IPS-15b (cell line): ENCODE measurements around the gene PEPD.

ENCODE experiments used
- H3K27me3 ChIP-seq: one replicate; pipeline ENCODE4 v1.6.1; 2013; ENCODE audit warnings: low read length; ENCODE audit not compliant: control insufficient read depth, insufficient read depth
- H3K36me3 ChIP-seq: one replicate; pipeline ENCODE4 v1.6.1; 2013; ENCODE audit warnings: low read length; ENCODE audit not compliant: control insufficient read depth, insufficient read depth
- H3K4me1 ChIP-seq: one replicate; pipeline ENCODE4 v1.6.1; 2013; ENCODE audit warnings: mild to moderate bottlenecking, low read length; ENCODE audit not compliant: control insufficient read depth, insufficient read depth
- H3K4me3 ChIP-seq: one replicate; pipeline ENCODE4 v1.5.1; 2013; ENCODE audit warnings: low read depth, low read length
- H3K9ac ChIP-seq: one replicate; pipeline ENCODE4 v1.6.1; 2013; ENCODE audit warnings: low read depth, mild to moderate bottlenecking, low read length
- H3K9me3 ChIP-seq: one replicate; pipeline ENCODE4 v1.6.1; 2013; ENCODE audit warnings: mild to moderate bottlenecking, low read length; ENCODE audit not compliant: control insufficient read depth, insufficient read depth

Gene PEPD

DNA sequence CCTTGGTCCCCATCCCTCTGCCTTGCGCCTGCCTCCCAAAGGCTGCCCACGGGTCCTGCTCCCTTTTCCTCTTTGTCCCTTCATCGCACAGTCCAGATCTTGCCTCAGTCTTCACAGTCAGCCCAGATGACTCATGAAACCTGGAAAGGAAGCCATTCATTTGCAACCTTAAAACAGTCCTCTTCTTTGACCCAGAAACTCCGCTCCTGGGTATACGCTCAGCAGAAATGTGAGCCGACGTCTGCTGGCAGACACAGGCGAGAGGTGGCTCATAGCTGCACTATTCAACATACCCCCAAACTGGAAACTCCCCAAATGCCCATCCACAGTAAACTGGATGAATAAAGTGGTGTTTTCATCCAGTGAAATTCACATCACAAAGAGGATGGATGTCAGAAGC, 13.6 kb upstream of the PEPD start:
- no peak overlapping the region for H3K9ac ChIP-seq
- peaks cover 2% of the 10 kb centered on the region for H3K4me1 ChIP-seq
- no peaks in the 10 kb centered on the region for H3K9me3 ChIP-seq
- H3K36me3 ChIP-seq, result no peaks in the 10 kb centered on the region
- H3K27me3 ChIP-seq, result no peaks in the 10 kb centered on the region
- H3K4me3 ChIP-seq, result no peak overlapping the region

DNA sequence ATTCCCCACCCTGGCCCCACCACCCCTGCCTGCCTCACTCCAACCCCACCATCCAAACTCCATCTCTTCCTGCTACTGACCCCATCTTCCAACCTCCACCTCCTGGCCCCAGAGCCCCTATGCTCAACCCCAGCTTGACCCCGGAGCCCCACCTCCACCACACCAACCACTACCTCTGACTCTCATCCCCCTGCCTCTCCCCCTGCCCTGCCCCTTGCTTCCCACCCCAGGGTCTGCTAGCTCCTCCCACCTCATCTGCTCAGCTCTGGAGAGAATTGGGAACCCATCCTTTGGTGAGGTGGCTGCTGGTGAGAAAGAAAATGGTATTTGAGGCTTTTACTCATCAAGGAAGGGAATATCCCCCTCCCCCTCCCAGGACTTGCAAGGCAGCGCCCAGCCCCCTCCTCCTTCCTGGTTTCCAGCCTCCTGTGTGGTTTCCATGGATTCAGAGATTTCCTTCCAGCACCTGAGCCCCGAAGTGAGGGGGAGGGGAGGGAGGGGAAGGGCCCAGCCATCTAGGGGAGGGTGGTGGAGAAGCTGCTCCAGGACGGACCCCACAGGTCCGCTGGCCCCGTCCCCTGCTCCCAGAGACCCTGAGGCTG, 11.4 kb upstream of the PEPD start:
- Histone ChIP-seq H3K9ac (no peak overlapping the region), H3K9me3 (no peaks in the 10 kb centered on the region), H3K4me1 (peaks cover 5% of the 10 kb centered on the region), H3K36me3 (no peaks in the 10 kb centered on the region), H3K27me3 (no peaks in the 10 kb centered on the region), H3K4me3 (no peak overlapping the region)

DNA sequence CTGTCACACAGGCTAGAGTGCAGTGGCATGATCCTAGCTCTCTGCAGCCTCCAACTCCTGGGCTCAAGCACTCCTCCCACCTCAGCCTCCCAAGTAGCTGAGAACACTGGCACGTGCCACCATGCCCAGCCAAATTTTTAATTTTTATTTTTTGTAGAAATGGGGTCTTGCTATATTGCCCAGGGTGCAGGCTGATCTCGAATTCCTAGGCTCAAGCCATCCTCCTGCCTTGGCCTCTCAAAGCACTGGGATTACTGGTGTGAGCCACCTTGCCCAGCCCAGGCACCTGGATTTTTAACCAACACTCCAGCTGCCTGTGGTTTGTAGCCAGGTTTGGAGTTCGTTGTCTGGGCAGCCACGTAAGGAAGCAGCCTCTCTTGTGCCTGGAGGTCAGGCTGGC, 9.3 kb upstream of the PEPD start:
- Histone ChIP-seq H3K27me3 (no peaks in the 10 kb centered on the region), H3K9ac (no peak overlapping the region), H3K4me3 (no peak overlapping the region), H3K4me1 (peaks cover 5% of the 10 kb centered on the region), H3K9me3 (no peaks in the 10 kb centered on the region), H3K36me3 (no peaks in the 10 kb centered on the region)

DNA sequence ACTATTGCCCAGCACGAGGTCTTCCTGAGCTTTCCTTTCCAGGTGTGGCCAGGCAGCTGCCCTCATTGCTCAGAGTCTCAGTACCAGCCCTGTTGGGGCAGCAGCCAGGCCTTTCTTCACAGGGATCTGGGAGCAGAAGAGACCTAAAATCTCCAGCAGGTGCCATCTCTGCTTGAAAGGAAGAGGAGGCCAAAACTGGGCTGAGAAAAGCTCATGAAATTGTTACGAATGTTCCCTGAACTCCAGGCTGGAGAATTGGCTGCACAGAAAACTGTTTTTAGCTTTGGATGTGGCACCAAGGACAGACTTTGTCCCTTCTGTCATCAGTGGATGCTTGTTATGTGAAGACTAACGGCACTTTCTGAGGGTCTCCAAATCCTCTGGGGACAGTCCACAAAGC, 8.7 kb upstream of the PEPD start:
- no peak overlapping the region for H3K9ac ChIP-seq
- H3K4me3 ChIP-seq, result no peak overlapping the region
- no peaks in the 10 kb centered on the region for H3K27me3 ChIP-seq
- H3K4me1 ChIP-seq, result peaks cover 5% of the 10 kb centered on the region
- H3K36me3 ChIP-seq, result no peaks in the 10 kb centered on the region
- H3K9me3 ChIP-seq, result no peaks in the 10 kb centered on the region

DNA sequence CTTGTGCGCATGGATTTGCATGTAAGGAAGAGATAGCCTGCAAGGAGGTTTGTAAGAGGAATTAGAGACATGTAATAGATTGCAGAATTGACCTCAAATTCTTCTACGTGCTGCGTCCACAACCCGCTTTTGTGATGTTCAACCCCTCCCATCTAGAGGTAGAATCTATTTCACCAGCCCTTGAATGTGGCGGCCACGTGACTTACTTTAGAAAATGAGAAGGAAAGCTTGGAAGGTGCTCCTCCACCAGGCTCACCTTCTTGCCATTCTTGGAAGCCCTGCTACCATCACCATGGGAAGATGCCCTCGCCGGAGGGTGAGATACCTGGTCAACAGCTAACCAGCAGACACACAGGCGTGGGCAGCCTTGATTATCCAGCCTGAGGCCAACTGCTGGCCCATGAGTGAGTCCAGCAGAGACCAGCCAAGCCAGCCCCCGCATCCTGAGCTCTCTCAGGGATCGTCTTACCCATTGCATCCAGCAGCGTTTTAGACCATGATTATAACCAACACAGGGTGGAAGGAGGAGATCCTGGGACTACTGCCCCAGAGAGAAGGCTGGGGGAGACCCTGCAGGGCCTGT, 7.6 kb upstream of the PEPD start:
- no peak overlapping the region for H3K9ac ChIP-seq
- H3K36me3 ChIP-seq, result no peaks in the 10 kb centered on the region
- no peak overlapping the region for H3K4me3 ChIP-seq
- no peaks in the 10 kb centered on the region for H3K9me3 ChIP-seq
- peaks cover 5% of the 10 kb centered on the region for H3K4me1 ChIP-seq
- no peaks in the 10 kb centered on the region for H3K27me3 ChIP-seq

DNA sequence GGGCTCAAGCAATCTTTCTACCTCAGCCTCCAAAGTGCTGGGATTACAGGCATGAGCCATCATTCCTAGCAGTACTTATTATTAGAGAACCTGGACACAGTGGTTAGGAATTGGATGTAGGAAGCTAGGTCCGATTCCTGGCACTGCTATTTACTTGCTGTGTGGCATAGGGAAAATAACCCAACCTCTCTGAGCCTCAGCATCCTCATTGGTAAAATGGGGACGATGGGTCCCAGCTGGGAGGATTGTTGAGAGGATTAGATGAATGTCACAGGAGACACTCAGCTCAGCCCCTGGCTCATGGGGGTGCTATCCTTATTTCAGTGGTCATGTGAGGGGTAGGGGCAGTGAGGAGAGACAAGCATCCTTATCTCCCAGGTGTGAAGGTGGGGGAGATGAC, 6.8 kb upstream of the PEPD start:
- Histone ChIP-seq H3K9me3 (no peaks in the 10 kb centered on the region), H3K4me3 (no peak overlapping the region), H3K9ac (no peak overlapping the region), H3K27me3 (no peaks in the 10 kb centered on the region), H3K4me1 (peaks cover 4% of the 10 kb centered on the region), H3K36me3 (no peaks in the 10 kb centered on the region)

DNA sequence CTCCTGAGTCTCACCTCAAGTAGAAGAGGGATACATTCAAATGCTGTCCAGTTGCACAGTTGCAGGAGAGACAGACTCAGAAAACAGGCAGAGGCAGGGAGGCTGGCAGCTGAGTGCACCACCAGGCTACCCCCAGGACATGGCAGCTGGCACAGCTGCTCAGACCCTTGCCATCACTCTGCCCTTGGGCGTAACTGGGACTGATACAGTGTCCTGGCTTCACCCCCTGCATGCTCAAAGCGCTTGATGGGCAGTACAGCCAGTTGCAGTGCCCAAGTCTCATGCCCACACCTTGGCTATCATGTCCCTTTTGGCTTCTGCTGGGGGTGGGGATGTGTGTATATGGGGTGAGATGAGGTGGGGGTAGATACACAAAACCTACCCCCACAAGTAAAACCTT, 5.5 kb upstream of the PEPD start:
- Histone ChIP-seq H3K27me3 (no peaks in the 10 kb centered on the region), H3K9me3 (no peaks in the 10 kb centered on the region), H3K9ac (no peak overlapping the region), H3K36me3 (no peaks in the 10 kb centered on the region), H3K4me3 (no peak overlapping the region), H3K4me1 (peaks cover 6% of the 10 kb centered on the region)

DNA sequence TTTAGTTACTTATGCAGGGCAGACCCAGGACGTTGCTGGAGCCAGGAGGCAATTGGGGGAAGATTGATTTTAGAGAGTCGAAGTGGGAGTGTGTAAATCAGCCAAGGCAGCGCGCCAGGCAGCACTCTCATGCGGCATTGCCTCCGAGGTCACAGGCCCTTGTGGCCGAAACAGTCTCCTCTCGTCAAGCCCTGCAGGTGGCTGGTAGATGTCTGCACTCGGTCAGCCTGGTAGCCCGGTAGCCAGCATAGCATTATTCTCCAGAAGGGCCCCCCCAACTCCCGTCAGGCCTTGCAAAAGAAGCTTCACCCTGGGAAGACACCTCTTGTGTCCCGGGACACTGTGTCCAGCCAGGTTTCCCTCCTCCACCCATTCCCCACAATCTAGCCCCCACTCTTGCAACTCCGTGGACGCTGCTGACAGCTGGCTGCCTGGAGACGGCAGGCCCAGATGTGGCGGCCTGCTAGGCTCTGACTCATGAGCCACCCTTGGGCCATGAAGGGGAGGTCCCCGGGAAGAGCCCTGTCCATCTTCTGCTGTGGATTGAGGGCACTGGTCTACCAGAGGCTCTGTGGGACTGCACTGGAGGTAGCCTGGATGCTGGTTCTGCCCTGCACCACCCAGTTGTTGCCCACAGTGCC, 2.6 kb upstream of the PEPD start:
- no peak overlapping the region for H3K4me3 ChIP-seq
- no peaks in the 10 kb centered on the region for H3K36me3 ChIP-seq
- no peaks in the 10 kb centered on the region for H3K27me3 ChIP-seq
- no peak overlapping the region for H3K9ac ChIP-seq
- H3K9me3 ChIP-seq, result no peaks in the 10 kb centered on the region
- peaks cover 10% of the 10 kb centered on the region for H3K4me1 ChIP-seq

DNA sequence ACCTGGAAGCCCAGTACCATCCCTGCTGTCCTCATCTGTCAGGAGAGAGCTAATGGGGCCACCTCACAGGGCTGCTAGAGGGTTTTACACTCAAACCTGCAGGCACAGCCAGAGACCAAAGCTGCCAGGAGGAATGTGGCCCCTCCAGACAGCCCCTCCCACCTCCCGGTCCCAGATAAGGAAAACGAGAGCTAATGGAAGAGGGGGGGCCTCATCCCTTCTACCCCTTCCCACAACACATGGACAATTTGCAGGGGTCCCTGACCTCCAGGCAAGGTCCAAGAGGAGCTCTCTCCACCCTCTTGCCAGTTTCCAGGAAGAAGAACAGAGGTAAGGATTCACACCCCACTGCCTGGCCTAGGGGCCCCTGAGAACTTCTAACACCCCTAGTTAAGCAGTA, 1.6 kb upstream of the PEPD start:
- H3K4me1 ChIP-seq, result peaks cover 9% of the 10 kb centered on the region
- H3K9me3 ChIP-seq, result no peaks in the 10 kb centered on the region
- H3K27me3 ChIP-seq, result no peaks in the 10 kb centered on the region
- H3K9ac ChIP-seq, result no peak overlapping the region
- H3K36me3 ChIP-seq, result no peaks in the 10 kb centered on the region
- no peak overlapping the region for H3K4me3 ChIP-seq

DNA sequence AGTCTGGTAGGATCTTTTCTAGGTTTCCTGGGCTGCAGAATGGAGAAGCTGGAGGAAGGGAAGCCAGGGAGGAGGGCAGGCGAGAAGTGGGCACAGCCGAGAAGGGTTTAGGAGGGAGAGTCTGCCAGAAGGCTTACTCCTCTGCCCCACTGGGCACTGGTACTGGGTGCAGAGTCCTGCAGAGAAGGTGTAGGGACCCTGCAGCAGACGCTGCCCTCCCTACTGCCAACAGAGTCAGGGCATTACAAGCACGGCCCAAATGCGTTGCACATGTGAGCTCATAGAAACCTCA, 726 bp upstream of the PEPD start:
- no peaks in the 10 kb centered on the region for H3K36me3 ChIP-seq
- no peaks in the 10 kb centered on the region for H3K27me3 ChIP-seq
- peaks cover 9% of the 10 kb centered on the region for H3K4me1 ChIP-seq
- no peaks in the 10 kb centered on the region for H3K9me3 ChIP-seq
- peak overlapping the region; percentile 63 for H3K4me3 ChIP-seq
- H3K9ac ChIP-seq, result peak overlapping the region; percentile 49

DNA sequence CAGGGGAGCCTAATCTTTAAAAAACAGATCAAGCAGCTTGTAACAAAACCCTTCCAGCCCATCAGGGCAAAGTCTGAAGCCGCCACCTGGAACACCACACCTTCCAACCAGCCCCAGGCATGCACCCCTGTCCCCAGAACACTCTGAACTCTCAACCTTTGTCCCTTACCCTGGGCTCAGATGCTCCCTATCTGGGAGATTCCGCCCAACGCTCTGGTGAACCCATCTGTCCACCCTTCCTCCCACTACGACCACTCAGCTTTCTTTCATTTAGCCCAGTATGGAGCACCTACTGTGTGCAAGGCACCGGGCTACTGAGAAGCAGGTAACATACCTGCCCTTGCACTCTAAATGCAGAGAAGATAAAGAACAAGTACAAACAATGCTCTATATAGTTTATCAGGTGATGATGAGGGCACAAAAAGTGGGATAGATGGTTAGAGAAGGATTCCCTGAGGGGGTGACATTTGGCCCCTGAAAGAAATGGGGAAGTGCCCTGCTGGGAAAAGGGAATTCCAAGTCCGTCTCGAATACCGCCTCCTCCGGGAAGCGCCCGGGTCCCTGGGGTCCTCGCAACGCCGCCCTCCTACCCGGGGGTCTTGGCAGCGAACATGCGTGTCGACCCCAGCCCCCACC, 629 bp downstream of the PEPD start:
- no peaks in the 10 kb centered on the region for H3K9me3 ChIP-seq
- H3K4me1 ChIP-seq, result peaks cover 9% of the 10 kb centered on the region
- peak overlapping the region; percentile 80 for H3K4me3 ChIP-seq
- H3K36me3 ChIP-seq, result no peaks in the 10 kb centered on the region
- peak overlapping the region; percentile 60 for H3K9ac ChIP-seq
- no peaks in the 10 kb centered on the region for H3K27me3 ChIP-seq

DNA sequence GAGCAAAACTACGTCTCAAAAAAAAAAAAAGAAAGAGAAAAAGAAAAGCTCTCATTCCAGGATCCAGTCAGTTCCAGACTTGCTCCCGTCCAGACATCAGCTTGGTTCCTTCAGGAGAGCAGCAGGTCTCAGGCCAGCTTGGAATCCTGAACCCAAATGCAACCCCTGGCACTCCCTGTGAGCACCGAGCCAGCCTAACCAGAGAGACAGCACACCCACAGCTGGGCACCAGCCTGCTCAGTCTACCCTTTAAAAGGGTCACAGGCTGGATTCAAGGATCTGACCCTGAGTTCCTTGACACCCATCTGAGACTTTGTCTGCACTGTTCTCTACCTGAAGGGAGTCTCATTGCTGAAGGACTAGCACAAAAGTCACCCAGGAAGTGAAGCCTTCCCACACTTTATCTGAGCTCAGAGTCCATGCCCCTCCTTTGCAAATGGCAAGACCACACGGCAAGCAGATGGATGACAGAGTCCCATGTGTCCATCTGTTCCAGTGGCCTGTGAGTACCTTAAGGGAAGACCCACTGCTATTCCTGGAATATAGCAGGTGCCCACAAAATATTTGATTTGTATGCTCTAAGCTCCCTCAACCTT, 1.4 kb downstream of the PEPD start:
- Histone ChIP-seq H3K9me3 (no peaks in the 10 kb centered on the region), H3K4me1 (peaks cover 9% of the 10 kb centered on the region), H3K4me3 (peak overlapping the region; percentile 80), H3K36me3 (no peaks in the 10 kb centered on the region), H3K9ac (no peak overlapping the region), H3K27me3 (no peaks in the 10 kb centered on the region)
